ENCODE measurements around the gene TGFBI.
A peak's percentile ranks its signal among the peaks of the same experiment; 100 is the strongest.

Gene TGFBI

DNA sequence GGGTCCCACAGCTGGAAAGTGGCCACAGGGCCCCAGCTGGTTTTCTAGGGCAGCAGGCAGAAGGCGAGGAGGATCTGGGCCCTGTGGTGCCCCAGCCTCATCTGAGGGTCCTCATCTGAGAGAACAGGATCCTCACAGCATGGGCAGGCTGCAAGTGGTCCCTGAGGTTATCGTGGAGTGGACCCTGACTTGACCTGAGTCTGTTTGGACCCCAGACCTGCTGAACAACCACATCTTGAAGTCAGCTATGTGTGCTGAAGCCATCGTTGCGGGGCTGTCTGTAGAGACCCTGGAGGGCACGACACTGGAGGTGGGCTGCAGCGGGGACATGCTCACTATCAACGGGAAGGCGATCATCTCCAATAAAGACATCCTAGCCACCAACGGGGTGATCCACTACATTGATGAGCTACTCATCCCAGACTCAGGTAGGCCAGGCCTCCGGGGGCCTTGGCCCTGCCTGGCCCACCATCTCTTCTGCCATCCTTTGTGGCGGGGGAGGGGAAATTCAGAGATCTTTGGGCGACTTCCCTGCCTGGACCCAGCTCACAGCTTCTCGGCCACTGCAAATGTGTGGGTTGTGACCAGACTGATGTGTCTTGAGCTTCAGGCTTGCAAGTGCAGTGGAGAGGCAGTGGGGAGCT, 24.0 kb downstream of the TGFBI start:
- Mint-ChIP-seq H3K27me3 (no peaks in the 10 kb centered on the region), H3K4me1 (ENCODE audit: low read depth) (peaks cover 80% of the 10 kb centered on the region), H3K9me3 (no peaks in the 10 kb centered on the region), H3K27ac (peak overlapping the region; percentile 81), H3K36me3 (ENCODE audit: low read depth) (peaks cover 100% of the 10 kb centered on the region), H3K4me3 (no peak overlapping the region)
- intact Hi-C loops (cut with micrococcal nuclease): loop anchor here (5.0 kb wide), 1 partner anchor 76 kb away; no protein-coding TSS in a partner anchor

DNA sequence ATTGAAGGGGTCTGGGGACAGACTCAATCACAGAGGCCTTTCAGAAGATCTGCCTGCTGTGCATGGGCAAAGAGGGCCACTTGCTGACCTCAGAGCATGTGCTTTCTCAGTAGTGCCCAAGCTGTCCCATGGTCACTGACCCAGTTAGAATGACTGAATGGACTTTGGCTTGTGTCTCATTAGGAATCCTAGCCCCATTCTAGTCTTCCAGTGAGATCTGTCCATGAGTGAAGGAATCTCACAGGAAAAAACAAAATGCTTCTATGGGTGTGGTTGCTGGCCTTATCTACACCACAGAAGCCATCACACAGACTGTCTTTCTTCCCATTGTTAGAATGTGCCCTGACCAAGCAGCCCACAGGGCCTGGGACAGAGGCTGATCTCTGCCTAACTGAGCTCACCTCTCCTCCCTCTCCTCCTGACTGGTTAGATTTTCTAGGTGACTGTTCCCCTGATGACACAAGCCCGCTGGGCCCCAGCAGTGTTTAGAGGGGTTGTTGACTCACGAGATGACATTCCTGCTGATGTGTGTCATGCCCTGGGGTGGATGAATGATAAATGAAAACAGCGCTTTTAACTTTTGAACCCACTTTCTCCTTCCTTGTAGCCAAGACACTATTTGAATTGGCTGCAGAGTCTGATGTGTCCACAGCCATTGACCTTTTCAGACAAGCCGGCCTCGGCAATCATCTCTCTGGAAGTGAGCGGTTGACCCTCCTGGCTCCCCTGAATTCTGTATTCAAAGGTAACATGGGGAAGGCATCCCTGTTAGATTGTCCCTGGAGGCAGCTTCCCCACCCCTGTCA, 24.8 kb downstream of the TGFBI start:
- Mint-ChIP-seq H3K27ac (peak overlapping the region; percentile 81), H3K9me3 (no peaks in the 10 kb centered on the region)
- intact Hi-C loops (cut with micrococcal nuclease): loop anchor here (5.0 kb wide), 1 partner anchor 76 kb away; no protein-coding TSS in a partner anchor

DNA sequence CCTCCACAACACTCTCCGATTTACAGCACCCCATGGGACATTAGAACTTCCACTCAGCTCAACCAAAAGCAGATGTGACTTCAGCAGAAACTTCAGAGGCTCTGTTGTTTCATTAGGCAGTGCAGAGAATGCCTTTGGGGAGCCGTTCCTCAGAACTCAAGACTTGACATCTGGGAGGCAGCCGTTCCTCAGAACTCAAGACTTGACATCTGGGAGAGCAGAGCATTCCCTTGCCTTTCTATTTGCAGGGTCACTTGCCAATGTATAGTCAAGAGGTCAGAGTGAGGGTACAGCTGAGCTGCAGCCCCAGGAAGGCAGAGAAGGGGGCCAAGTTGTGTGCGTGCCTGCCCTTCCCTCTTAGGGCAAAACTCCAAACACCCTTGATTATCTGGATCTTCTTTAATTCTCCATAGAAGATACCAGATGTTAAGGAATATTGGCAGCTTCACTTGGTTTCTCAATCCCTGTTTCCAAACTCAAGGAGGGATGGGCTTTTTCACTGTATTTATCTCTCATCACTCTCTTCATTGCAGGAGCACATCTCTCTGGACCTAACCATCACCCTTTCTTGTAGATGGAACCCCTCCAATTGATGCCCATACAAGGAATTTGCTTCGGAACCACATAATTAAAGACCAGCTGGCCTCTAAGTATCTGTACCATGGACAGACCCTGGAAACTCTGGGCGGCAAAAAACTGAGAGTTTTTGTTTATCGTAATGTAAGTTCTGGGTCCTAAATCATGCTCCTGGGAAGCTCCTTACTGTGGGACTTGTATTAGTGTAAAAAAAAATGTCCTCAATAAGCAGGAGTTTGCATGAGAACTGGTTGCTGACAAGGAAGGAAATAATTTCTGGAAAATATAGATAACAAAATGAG, 25.6 kb downstream of the TGFBI start:
- H3K4me3 Mint-ChIP-seq: no peak overlapping the region
- H3K4me1 Mint-ChIP-seq (ENCODE audit: low read depth): peaks cover 68% of the 10 kb centered on the region
- intact Hi-C loops (cut with micrococcal nuclease): loop anchor here (5.0 kb wide), 1 partner anchor 77 kb away; no protein-coding TSS in a partner anchor
- no peaks in the 10 kb centered on the region for H3K27me3 Mint-ChIP-seq
- H3K27ac Mint-ChIP-seq: peak overlapping the region; percentile 81
- H3K36me3 Mint-ChIP-seq (ENCODE audit: low read depth): peaks cover 100% of the 10 kb centered on the region
- H3K9me3 Mint-ChIP-seq: no peaks in the 10 kb centered on the region

More for the DNA sequence above, 24.8 kb downstream of the TGFBI start:
- peaks cover 73% of the 10 kb centered on the region for H3K4me1 Mint-ChIP-seq (ENCODE audit: low read depth)
- H3K4me3 Mint-ChIP-seq: no peak overlapping the region
- peaks cover 100% of the 10 kb centered on the region for H3K36me3 Mint-ChIP-seq (ENCODE audit: low read depth)
- no peaks in the 10 kb centered on the region for H3K27me3 Mint-ChIP-seq

- no peak overlapping the region for H3K4me3 Mint-ChIP-seq
- peaks cover 100% of the 10 kb centered on the region for H3K36me3 Mint-ChIP-seq (ENCODE audit: low read depth)
- no peak overlapping the region for H3K27ac Mint-ChIP-seq
- H3K27me3 Mint-ChIP-seq: no peaks in the 10 kb centered on the region
- intact Hi-C loops (cut with micrococcal nuclease): no loop called here
- H3K9me3 Mint-ChIP-seq: no peaks in the 10 kb centered on the region
- H3K4me1 Mint-ChIP-seq (ENCODE audit: low read depth): peaks cover 58% of the 10 kb centered on the region
Measured at GRCh38 chr5:136055612-136056309, 27.0 kb downstream of the TGFBI start.

DNA sequence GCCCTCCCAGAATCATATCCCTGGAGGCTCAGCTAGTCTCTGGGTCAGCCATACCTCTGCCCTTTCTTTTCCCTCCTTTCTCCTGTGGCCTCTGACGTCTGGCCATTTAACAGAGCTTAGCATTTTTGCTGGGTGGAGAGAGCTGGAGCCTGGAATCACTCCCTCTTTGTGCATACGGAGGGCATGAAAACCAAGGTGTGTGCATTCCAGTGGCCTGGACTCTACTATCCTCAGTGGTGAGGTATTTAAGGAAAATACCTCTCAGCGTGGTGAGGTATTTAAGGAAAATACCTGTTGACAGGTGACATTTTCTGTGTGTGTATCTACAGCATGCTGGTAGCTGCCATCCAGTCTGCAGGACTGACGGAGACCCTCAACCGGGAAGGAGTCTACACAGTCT, 27.5 kb downstream of the TGFBI start:
- H3K4me1 Mint-ChIP-seq (ENCODE audit: low read depth): peaks cover 57% of the 10 kb centered on the region
- peak overlapping the region; percentile 37 for H3K27ac Mint-ChIP-seq
- no peaks in the 10 kb centered on the region for H3K27me3 Mint-ChIP-seq
- peaks cover 100% of the 10 kb centered on the region for H3K36me3 Mint-ChIP-seq (ENCODE audit: low read depth)
- intact Hi-C loops (cut with micrococcal nuclease): no loop called here
- H3K9me3 Mint-ChIP-seq: no peaks in the 10 kb centered on the region
- H3K4me3 Mint-ChIP-seq: no peak overlapping the region

DNA sequence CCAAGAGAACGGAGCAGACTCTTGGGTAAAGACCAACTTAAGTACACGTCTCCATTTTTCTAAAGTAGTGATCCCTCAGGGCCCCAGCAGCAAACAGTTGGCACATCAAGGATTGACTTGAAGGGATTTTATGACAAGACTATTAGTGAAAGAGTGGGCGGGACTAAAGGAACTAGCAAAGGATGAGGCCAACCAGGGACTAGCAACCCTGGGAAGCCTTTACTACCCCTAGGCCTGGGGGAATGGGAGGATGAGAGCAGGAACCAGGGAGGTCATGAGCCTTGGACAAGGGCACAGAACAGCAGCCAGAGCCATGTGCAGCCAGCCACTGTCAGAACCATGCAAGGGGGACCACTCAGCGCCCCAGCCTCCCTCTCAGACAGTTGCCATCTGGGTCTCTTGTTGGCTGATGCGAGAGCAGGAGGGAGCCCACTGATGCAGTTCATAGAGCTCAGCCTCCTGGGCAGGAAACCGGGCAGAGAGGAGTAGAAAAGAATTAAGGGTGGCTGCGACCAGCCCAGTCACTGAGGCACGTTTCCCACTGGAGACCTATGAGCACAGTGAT, 28.1 kb downstream of the TGFBI start:
- peaks cover 100% of the 10 kb centered on the region for H3K36me3 Mint-ChIP-seq (ENCODE audit: low read depth)
- H3K27ac Mint-ChIP-seq: peak overlapping the region; percentile 37
- intact Hi-C loops (cut with micrococcal nuclease): no loop called here
- no peak overlapping the region for H3K4me3 Mint-ChIP-seq
- no peaks in the 10 kb centered on the region for H3K9me3 Mint-ChIP-seq
- no peaks in the 10 kb centered on the region for H3K27me3 Mint-ChIP-seq
- peaks cover 57% of the 10 kb centered on the region for H3K4me1 Mint-ChIP-seq (ENCODE audit: low read depth)

DNA sequence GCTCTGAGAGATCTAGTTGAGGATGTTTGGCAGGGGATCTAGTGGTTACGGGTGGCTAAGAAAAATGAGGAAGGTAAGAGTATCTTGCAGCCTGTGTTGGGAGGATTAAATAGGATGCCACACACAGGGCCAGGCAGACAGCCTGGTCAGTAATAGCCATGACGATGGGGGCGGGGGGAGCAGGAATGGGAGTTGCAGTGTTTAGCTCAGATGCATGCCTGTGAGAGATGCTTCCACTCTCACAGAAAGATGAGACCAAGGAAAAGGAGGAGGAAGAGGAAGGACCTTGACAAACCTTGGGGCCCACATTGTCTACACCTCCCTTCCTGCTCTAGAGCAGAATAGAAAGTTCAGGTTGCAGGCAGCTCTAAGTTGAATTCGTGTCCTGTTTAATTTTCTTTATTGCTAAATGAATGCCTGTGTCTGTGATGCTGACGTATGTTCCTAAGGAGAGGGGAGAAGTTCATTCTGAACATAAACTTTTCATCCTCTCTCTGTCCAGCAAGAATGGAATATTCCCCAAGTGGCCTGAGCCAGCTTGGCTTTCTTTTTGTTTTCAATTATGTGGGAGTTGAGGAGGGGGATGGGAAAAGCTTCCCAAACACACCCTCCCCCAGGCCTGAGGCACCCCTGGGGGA, 28.7 kb downstream of the TGFBI start:
- intact Hi-C loops (cut with micrococcal nuclease): no loop called here
- no peak overlapping the region for H3K4me3 Mint-ChIP-seq
- H3K27ac Mint-ChIP-seq: peak overlapping the region; percentile 37
- H3K27me3 Mint-ChIP-seq: no peaks in the 10 kb centered on the region
- H3K9me3 Mint-ChIP-seq: no peaks in the 10 kb centered on the region
- H3K36me3 Mint-ChIP-seq (ENCODE audit: low read depth): peaks cover 100% of the 10 kb centered on the region
- peaks cover 54% of the 10 kb centered on the region for H3K4me1 Mint-ChIP-seq (ENCODE audit: low read depth)

- Mint-ChIP-seq H3K4me1 (ENCODE audit: low read depth) (peaks cover 47% of the 10 kb centered on the region), H3K9me3 (no peaks in the 10 kb centered on the region), H3K27ac (no peak overlapping the region), H3K4me3 (no peak overlapping the region), H3K36me3 (ENCODE audit: low read depth) (peaks cover 100% of the 10 kb centered on the region), H3K27me3 (no peaks in the 10 kb centered on the region)
- intact Hi-C loops (cut with micrococcal nuclease): no loop called here
Measured at GRCh38 chr5:136058039-136058971, 29.5 kb downstream of the TGFBI start.

DNA sequence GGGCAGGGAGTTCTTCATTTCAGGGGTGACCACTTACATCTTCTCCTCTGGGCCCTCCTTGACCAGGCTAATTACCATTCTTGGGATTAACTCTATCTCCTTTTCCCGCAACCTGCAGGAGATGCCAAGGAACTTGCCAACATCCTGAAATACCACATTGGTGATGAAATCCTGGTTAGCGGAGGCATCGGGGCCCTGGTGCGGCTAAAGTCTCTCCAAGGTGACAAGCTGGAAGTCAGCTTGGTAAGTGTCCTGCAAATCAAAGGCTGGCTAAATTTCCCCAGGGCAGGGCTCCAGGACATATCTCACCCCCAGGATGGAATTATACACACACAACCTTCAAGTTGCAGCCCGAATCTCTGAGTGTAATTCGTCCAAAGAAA, 30.2 kb downstream of the TGFBI start:
- no peak overlapping the region for H3K27ac Mint-ChIP-seq
- no peak overlapping the region for H3K4me3 Mint-ChIP-seq
- H3K36me3 Mint-ChIP-seq (ENCODE audit: low read depth): peaks cover 100% of the 10 kb centered on the region
- H3K4me1 Mint-ChIP-seq (ENCODE audit: low read depth): peaks cover 41% of the 10 kb centered on the region
- intact Hi-C loops (cut with micrococcal nuclease): no loop called here
- no peaks in the 10 kb centered on the region for H3K9me3 Mint-ChIP-seq
- no peaks in the 10 kb centered on the region for H3K27me3 Mint-ChIP-seq

DNA sequence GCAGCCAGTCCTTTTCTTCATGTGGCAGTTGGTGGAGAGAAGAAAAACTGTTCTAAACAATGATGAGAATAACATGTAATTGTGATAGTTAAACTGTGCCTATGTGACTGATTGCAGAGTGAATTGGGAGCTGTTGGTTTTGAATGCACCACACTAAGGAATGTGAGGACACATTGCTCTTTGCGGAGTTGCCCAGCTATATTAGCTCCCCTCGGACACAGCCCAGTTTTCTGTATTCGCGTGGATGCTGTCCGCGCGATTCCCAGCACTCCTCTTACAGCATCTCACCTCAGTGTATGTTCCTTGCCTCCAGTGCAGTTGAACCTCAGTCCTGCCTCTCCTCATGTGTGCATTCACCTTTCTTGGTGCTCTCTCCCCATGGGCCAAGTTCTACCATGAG, 32.2 kb downstream of the TGFBI start:
- peak overlapping the region; percentile 48 for H3K27ac Mint-ChIP-seq
- peaks cover 38% of the 10 kb centered on the region for H3K4me1 Mint-ChIP-seq (ENCODE audit: low read depth)
- no peaks in the 10 kb centered on the region for H3K27me3 Mint-ChIP-seq
- intact Hi-C loops (cut with micrococcal nuclease): loop anchor here (5.0 kb wide), 1 partner anchor 114 kb away; no protein-coding TSS in a partner anchor
- H3K4me3 Mint-ChIP-seq: no peak overlapping the region
- H3K9me3 Mint-ChIP-seq: no peaks in the 10 kb centered on the region
- H3K36me3 Mint-ChIP-seq (ENCODE audit: low read depth): peaks cover 100% of the 10 kb centered on the region

- H3K27me3 Mint-ChIP-seq: no peaks in the 10 kb centered on the region
- peaks cover 100% of the 10 kb centered on the region for H3K36me3 Mint-ChIP-seq (ENCODE audit: low read depth)
- intact Hi-C loops (cut with micrococcal nuclease): loop anchor here (5.0 kb wide), 1 partner anchor 114 kb away; no protein-coding TSS in a partner anchor
- H3K9me3 Mint-ChIP-seq: no peaks in the 10 kb centered on the region
- H3K4me3 Mint-ChIP-seq: no peak overlapping the region
- H3K27ac Mint-ChIP-seq: peak overlapping the region; percentile 48
- peaks cover 35% of the 10 kb centered on the region for H3K4me1 Mint-ChIP-seq (ENCODE audit: low read depth)
Measured at GRCh38 chr5:136061630-136062365, 33.0 kb downstream of the TGFBI start.

All from dendritic cell treated with granulocyte-macrophage colony-stimulating factor and Interleukin-4, amounts not matched to agents 40 ng/mL and 50 ng/mL, for 4 days (primary cell).